HepG2 (cell line): ENCODE results near the gene PREX1. TPM values are rescaled to one million over a fixed set of nuclear protein-coding genes. Genes with fewer than 3 reads are reported as not detected.

Experiments
- EHMT2 ChIP-seq: fragments of 200-600 bp; sonication (generic); IDR thresholded peaks from 2 replicates; pipeline ENCODE4 v1.7.0; 2017; ENCODE audit warnings: antibody characterized with exemption, low read depth, low read length, borderline replicate concordance
- HNF1A ChIP-seq, 2 experiments: sonication (generic) in 1 of 2; formaldehyde crosslinking in 1 of 2; IDR thresholded peaks; 2 replicates each; pipeline versions ENCODE4 v1.4.0 to v1.6.1; 2016 to 2020; ENCODE audit warnings: borderline replicate concordance in 1 of 2, low read depth in 1 of 2, mild to moderate bottlenecking in 1 of 2, missing genetic modification reagents in 1 of 2
- HNF4G ChIP-seq, 2 experiments: sonication (generic) in 1 of 2; formaldehyde crosslinking in 1 of 2; IDR thresholded peaks; 2 replicates each; pipeline versions ENCODE4 v1.4.0 to v1.6.1; 2011 to 2020; ENCODE audit warnings: borderline replicate concordance in 2 of 2, low read depth in 2 of 2, mild to moderate bottlenecking in 2 of 2, low read length in 1 of 2, missing genetic modification reagents in 1 of 2, moderate library complexity in 1 of 2
- MIER3 ChIP-seq: IDR thresholded peaks from 2 replicates; pipeline ENCODE4 v1.6.1; 2016; ENCODE audit warnings: missing compliant biosample characterization, borderline replicate concordance
- MIXL1 ChIP-seq: IDR thresholded peaks from 2 replicates; pipeline ENCODE4 v1.6.1; 2016
- PHF8 ChIP-seq: sonication (generic); formaldehyde crosslinking; IDR thresholded peaks from 2 replicates; pipeline ENCODE4 v1.5.0; 2020; ENCODE audit warnings: missing genetic modification reagents
- POLR2AphosphoS2 ChIP-seq: IDR thresholded peaks from 2 replicates; pipeline ENCODE4 v1.6.1; 2011; ENCODE audit warnings: low read depth, low read length, improper control_type of control experiment
- RXRB ChIP-seq: IDR thresholded peaks from 2 replicates; pipeline ENCODE4 v1.6.1; 2016; ENCODE audit warnings: borderline replicate concordance, missing genetic modification reagents, missing compliant biosample characterization
- SOX6 ChIP-seq, 2 experiments: fragments of 450-650 bp in 1 of 2; sonication (generic) in 1 of 2; formaldehyde crosslinking in 1 of 2; IDR thresholded peaks; 2 replicates each; pipeline versions ENCODE4 v1.4.0 to v1.6.1; 2017 to 2020; ENCODE audit warnings: antibody characterized with exemption in 1 of 2, mild to moderate bottlenecking in 1 of 2, missing genetic modification reagents in 1 of 2
- SRSF9 ChIP-seq: fragments of 200-400 bp; formaldehyde crosslinking; IDR thresholded peaks from 2 replicates; pipeline ENCODE4 v1.6.1; 2018; ENCODE audit warnings: borderline replicate concordance, mild to moderate bottlenecking, low read depth, low read length; ENCODE audit not compliant: insufficient read depth, poor library complexity, severe bottlenecking
- TOE1 ChIP-seq: sonication (generic); formaldehyde crosslinking; IDR thresholded peaks from 2 replicates; pipeline ENCODE4 v1.4.0; 2020; ENCODE audit warnings: mild to moderate bottlenecking, missing genetic modification reagents
- ZBTB39 ChIP-seq: sonication (generic); formaldehyde crosslinking; IDR thresholded peaks from 2 replicates; pipeline ENCODE4 v1.5.0; 2020; ENCODE audit warnings: missing genetic modification reagents
- ZFY ChIP-seq: sonication (generic); formaldehyde crosslinking; IDR thresholded peaks from 2 replicates; pipeline ENCODE4 v1.4.0; 2020; ENCODE audit warnings: missing genetic modification reagents
- ZNF138 ChIP-seq: sonication (generic); formaldehyde crosslinking; IDR thresholded peaks from 2 replicates; pipeline ENCODE4 v1.5.0; 2020; ENCODE audit warnings: mild to moderate bottlenecking, low read depth, missing genetic modification reagents
- polyA plus RNA-seq, 8 experiments: library from polyadenylated mRNA; depleted of rRNA in 3 of 8; stranded (reverse) in 7 of 8; unstranded in 1 of 8; fragments of >200 nt; fragmentation: Illumina TruSeq in 4 of 8; extraction: Trizol in 4 of 8; gene quantifications; 2 replicates each; pipeline versions ENCODE4 v1.2.1 to v1.2.3, GENCODE V29; 2011 to 2016; ENCODE audit warnings: low read depth in 4 of 8, missing spikeins in 1 of 8, mixed read lengths in 1 of 8; ENCODE audit not compliant: insufficient read depth in 1 of 8
- total RNA-seq, 5 experiments: library from RNA; depleted of rRNA; stranded (reverse); fragments of >200 nt; fragmentation: Illumina TruSeq; extraction: Trizol; gene quantifications; 2 replicates each; pipeline ENCODE4 v1.2.3, GENCODE V29; 2016; ENCODE audit warnings: low read depth in 1 of 5
- TF ChIP-seq, protein P1 (sequence below): sonication (generic); formaldehyde crosslinking; IDR thresholded peaks from 2 replicates; pipeline ENCODE4 v1.4.0; 2020; ENCODE audit warnings: missing genetic modification reagents, mild to moderate bottlenecking, borderline replicate concordance

The PREX1 gene
- total and polyA plus RNA-seq, 2 of the 13 experiments (the other 11 are each of a cell fraction or from before 2014, with no cell fraction given), result 0.02 to 0.04 TPM

DNA sequence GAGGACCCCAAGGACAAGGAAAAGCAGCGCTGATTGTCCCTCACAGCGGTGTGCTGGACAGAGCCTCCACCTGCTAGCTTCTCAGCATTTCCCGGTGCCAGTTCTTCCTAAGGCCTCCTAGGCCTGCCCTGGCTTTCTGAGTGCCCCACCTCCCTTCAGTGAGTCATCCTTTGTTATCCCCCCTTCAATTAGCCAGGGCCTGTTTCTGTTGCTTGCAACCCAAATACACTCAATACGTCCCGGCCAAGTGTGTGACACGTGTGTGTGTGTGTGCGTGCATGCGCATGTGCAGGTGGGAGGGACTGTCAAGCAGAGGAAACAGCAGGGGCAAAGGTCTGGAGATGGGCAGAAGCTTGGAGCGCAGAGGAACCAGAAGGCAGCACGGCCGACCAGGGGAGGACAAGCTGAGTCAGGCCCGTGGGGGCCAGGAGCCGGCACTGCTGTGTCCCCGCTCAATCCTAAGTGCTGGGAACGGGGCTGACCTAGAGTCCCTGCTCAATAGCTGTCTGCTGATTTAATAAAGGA is 159.8 kb downstream of the PREX1 start (continued):
- no peak for TF ChIP-seq ZBTB39 (CRISPR knock-in tag)
- no peak for TF ChIP-seq SRSF9
- TF ChIP-seq HNF1A (IDR thresholded peaks at IDR 0.05; ENCODE audit: low read depth), result no peak
- TF ChIP-seq HNF1A (CRISPR knock-in tag; IDR thresholded peaks at IDR 0.05; ENCODE audit: borderline replicate concordance), result no peak
- no peak for TF ChIP-seq SOX6 (IDR thresholded peaks at IDR 0.05)
- peak; percentile 62 for TF ChIP-seq SOX6 (CRISPR knock-in tag; IDR thresholded peaks at IDR 0.05)
- no peak for TF ChIP-seq MIER3
- TF ChIP-seq ZFY (CRISPR knock-in tag), result peak; percentile 47
- TF ChIP-seq EHMT2, result no peak
- no peak for TF ChIP-seq TOE1 (CRISPR knock-in tag)
- TF ChIP-seq, protein P1, sequence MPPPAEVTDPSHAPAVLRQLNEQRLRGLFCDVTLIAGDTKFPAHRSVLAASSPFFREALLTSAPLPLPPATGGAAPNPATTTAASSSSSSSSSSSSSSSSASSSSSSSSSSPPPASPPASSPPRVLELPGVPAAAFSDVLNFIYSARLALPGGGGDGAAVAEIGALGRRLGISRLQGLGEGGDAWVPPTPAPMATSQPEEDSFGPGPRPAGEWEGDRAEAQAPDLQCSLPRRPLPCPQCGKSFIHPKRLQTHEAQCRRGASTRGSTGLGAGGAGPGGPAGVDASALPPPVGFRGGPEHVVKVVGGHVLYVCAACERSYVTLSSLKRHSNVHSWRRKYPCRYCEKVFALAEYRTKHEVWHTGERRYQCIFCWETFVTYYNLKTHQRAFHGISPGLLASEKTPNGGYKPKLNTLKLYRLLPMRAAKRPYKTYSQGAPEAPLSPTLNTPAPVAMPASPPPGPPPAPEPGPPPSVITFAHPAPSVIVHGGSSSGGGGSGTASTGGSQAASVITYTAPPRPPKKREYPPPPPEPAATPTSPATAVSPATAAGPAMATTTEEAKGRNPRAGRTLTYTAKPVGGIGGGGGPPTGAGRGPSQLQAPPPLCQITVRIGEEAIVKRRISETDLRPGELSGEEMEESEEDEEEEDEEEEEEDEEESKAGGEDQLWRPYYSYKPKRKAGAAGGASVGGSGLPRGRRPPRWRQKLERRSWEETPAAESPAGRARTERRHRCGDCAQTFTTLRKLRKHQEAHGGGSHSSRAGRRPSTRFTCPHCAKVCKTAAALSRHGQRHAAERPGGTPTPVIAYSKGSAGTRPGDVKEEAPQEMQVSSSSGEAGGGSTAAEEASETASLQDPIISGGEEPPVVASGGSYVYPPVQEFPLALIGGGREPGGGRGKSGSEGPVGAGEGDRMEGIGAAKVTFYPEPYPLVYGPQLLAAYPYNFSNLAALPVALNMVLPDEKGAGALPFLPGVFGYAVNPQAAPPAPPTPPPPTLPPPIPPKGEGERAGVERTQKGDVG (CRISPR knock-in tag), result 0 out of 2 replicates have a peak, but pooled peaks have one; percentile 63
- TF ChIP-seq RXRB, result 0 out of 2 replicates have a peak, but pooled peaks have one; percentile 7
- peak; percentile 9; the same call in 1 of the 2 replicates for TF ChIP-seq HNF4G (IDR thresholded peaks at IDR 0.05; ENCODE audit: borderline replicate concordance, low read depth, low read length)
- no peak; the same call in 1 of the 2 replicates for TF ChIP-seq HNF4G (CRISPR knock-in tag; IDR thresholded peaks at IDR 0.05; ENCODE audit: borderline replicate concordance, low read depth)
- TF ChIP-seq POLR2AphosphoS2, result no peak
- peak; percentile 41; the same call in 1 of the 2 replicates for TF ChIP-seq MIXL1 (CRISPR knock-in tag)
- TF ChIP-seq PHF8 (CRISPR knock-in tag), result peak; percentile 53
- TF ChIP-seq ZNF138 (CRISPR knock-in tag), result no peak
